Effector CD8-positive, alpha-beta T cell (primary cell): ENCODE data around the gene ZFR.
"Not testable (repeated sequence)": the region's sequence is repeated elsewhere in the genome, so short reads cannot be mapped to it uniquely, and the experiment has no call there.

Experiments
- DNase-seq: peaks from one replicate; lab custom pipeline; 2025; lab: John Stamatoyannopoulos, UW

The ZFR gene

DNA sequence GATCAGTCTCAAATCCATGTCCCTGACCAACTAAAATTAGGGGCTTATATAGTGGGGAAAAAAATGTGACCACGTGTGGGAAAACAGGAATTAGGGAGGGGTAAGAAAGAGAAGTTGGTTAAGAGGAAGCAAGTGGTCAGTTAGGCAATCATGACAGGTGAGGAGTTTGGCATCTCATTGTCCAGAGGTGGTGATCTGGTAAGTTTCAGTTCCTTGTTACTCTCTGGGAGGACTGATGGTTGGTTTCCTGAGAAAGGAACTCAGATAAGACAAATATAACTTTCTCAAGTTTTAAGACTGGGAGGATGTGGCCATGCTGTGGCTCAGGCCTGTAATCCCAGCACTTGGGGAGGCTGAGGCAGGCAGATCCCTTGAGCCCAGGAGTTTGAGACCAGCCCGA is 122.8 kb downstream of the ZFR start:
- not testable (repeated sequence) for DNase-seq

DNA sequence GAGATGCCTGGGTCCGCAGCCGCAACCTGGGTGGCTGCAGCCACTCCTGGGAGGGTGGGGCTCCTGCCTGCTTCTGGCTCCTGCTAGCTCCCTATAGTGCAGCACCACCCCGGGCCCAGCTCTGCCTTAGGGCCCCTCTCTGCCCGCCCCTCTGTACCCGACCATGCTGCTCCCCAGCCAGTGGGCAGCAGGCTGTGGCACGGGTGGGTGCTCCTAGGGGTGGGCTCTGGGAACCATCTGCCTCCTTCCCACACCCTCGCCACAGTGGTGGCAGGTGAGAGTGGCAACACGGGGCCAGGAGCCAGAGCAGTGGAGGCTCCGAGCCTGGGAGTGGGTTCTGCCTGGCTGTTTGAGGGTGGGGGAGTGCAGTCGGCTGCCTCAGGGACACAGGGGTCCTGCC is 124.0 kb downstream of the ZFR start:
- no peak for DNase-seq

- no peak for DNase-seq
Measured at GRCh38 chr5:32319926-32320543, 124.5 kb downstream of the ZFR start.

GRCh38 chr5:32319392-32319791 is 125.1 kb downstream of the ZFR start:
- no peak for DNase-seq

DNA sequence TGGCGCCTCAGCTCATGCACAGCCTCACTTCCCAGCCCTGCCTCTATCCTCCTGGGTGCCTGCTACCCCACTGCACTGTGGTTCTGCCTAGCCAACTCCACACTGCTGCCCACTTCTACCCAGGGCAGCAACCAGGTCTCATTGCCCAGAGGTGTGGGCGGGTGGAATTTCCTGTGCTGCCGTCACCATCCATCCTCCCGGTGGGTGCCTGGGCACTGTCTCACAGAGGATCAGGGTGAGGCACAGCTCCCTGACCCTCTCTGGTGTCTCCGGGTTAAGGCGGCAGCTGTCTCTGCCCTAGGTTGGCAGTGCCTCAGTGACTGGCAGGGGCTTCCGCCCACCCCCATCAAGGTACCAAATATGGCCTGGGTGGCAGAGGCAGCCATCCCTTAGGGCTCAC is 127.5 kb downstream of the ZFR start:
- no peak for DNase-seq

GRCh38 chr5:32315221-32316014 is 129.1 kb downstream of the ZFR start:
- DNase-seq: no peak

DNA sequence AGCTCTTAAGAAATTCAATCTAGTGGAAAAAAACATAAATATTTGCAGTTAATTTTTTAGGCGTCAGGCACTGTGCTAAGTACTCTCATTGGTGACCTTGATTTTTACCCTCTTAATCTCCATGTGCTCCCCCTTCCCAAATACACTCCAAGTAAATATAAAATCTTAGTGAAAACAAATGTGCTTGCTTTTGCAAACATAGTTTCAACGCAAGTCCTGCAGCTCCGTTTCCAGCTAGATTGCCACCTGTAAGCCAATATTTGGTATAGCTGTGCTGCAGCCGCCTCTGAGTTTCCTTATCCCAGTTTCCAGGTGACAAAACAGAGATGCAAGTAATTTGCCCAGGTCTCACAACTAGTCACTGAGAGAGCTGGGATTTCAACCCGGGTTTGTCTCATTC is 129.9 kb downstream of the ZFR start:
- no peak for DNase-seq

DNA sequence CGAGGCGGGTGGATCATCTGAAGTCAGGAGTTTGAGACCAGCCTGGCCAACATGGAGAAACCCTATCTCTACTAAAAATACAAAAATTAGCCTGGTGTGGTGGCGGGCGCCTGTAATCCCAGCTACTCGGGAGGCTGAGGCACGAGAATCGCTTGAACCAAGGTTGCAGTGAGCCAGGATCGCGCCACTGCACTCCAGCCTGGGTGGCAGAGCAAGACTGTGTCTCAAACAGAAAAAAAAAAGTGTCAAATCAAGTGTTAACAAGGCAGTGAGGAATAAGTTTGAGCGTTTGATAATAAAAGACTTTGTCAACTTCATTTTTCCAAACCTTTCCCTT is 130.4 kb downstream of the ZFR start:
- not testable (repeated sequence) for DNase-seq

DNA sequence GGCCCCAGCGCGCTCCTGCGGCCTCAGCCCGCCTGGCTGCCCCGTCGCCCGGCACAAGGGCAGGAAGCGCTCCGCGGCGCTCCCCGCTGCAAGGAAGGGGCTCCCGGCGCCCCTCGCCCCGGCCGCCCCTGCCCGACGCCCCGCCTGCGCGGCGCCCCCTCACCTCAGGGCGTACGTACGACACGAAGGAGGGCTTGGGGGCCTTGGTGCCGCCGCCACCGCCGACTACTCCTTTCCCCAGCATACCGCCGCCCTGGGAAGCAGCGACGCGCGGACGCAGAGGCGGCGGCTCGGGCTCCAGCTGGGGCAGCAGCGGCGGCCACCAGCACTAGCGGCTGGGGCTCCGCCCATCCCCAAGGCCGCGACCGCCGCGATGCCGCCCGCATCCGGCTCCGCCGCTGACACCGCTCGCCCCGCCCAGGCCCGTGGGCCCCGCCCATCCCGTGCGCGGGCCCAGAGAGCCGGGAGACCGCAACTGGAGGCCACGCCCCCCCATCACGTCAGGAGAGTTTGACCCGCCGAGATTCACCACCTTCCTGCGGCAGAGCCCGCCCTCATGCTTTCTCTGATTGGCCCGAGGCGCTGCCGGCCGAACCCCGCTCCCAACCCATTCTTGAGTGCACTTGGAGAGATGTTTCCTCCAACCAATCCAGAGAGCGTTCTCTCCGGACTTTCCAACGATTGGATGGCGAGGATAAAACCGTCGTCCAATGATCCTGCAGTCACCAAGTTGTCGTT is 131.8 kb downstream of the ZFR start, which contains the start of gene MTMR12:
Gene MTMR12 (minus strand): TSS at position 345 of the 738 bp plus-strand sequence. CDS start 101 bp downstream, at position 244.
- DNase-seq: peak; percentile 99

- peak; percentile 29 for DNase-seq
Measured at GRCh38 chr5:32312197-32312594, 132.3 kb downstream of the ZFR start.

GRCh38 chr5:32311404-32312196 is 132.9 kb downstream of the ZFR start:
- DNase-seq: no peak

GRCh38 chr5:32309761-32310160 is 134.8 kb downstream of the ZFR start:
- no peak for DNase-seq

- no peak for DNase-seq
Measured at GRCh38 chr5:32308946-32309345, 135.6 kb downstream of the ZFR start.

DNA sequence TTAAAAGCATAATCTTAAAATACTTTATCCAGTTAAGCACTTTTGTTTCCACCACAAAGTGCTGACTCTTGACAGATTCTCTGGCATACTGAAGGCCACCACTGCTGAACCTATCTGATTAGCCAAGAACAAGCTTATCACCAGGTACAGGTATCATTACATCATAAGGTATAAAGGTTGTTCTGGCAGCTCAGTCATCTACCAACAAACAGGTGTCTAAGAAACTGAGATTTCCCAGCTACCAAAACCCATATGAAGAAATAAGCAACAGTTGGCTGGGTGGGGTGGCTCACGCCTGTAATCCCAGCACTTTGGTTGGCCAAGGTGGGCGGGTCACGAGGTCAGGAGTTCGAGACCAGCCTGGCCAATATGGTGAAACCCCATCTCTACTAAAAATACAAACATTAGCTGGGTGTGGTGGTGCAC is 136.8 kb downstream of the ZFR start:
- DNase-seq: no peak

DNA sequence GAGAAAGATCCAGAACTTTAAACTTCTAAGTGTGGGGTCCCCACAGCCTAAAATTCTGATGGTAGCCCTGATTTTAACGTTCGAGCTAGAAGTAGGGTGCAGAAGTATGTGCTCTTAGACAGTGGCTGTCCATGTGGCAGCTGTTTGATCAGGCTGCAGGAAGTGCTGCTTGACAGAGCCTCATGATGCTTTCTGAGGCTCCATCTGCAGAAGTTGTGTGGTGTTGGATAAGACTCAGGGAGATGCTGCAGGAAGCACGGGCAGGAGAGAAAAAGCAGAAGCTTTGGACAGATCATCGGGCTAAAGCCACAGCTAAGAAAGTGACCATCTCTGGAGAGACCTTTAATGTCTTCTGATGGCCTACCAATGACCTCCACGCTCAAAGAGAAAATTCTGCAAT is 139.9 kb downstream of the ZFR start:
- DNase-seq: no peak
